ENCODE data around the gene ZNF605. TPM values are rescaled to one million over a fixed set of nuclear protein-coding genes. Genes with fewer than 3 reads are reported as not detected.
A peak's percentile ranks its signal among the peaks of the same experiment; 100 is the strongest.

The ZNF605 gene
- total RNA-seq, 1 experiment from 2014 or later, result 8.6 TPM

- TSS peak; percentile 1 for BruUV-seq (replicated peaks)
- TF ChIP-seq EZH2 (IDR thresholded peaks at IDR 0.05; ENCODE audit: low read length, unreplicated experiment) (no peak), EZH2phosphoT487 (IDR thresholded peaks at IDR 0.05; ENCODE audit: borderline replicate concordance, low read length) (no peak), CTCF (conservative IDR thresholded peaks at IDR 0.05; ENCODE audit: low read depth, low read length) (no peak)
- no peak overlapping the region for H3K9ac ChIP-seq (ENCODE audit: low read length)
- no peak for ATAC-seq
- no peaks in the 10 kb centered on the region for H3K9me2 ChIP-seq (replicated peaks; ENCODE audit: low read length)
- H4K20me1 ChIP-seq (ENCODE audit: low read length), result no peaks in the 10 kb centered on the region
- intact Hi-C loops (cut with micrococcal nuclease), result no loop called here
- H2AFZ ChIP-seq (ENCODE audit: low read length), result no peak overlapping the region
- no peaks in the 10 kb centered on the region for H3K4me1 ChIP-seq (ENCODE audit: insufficient read depth, low read length)
- no peak overlapping the region; the same call in 1 of the 2 replicates for H3K4me3 ChIP-seq (ENCODE audit: low read length)
- POLR2A ChIA-PET (ENCODE audit: unreplicated experiment), result no interaction called here
- no peak overlapping the region for H3K4me2 ChIP-seq (ENCODE audit: low read length)
- H3K9me3 ChIP-seq (ENCODE audit: low read length), result peaks cover 90% of the 10 kb centered on the region
- DNase-seq, result no peak
- H3F3A ChIP-seq (ENCODE audit: low read length, unreplicated experiment), result no peaks in the 10 kb centered on the region
- H3K27ac ChIP-seq (ENCODE audit: low read length), result no peak overlapping the region
- no peaks in the 10 kb centered on the region for H3K27me3 ChIP-seq (ENCODE audit: low read length)
- H3K79me2 ChIP-seq (ENCODE audit: low read length), result no peaks in the 10 kb centered on the region
- CTCF ChIA-PET, result no interaction called here
- peaks cover 83% of the 10 kb centered on the region for H3K36me3 ChIP-seq (ENCODE audit: low read depth, low read length)
These were observed 29.7 kb downstream of the ZNF605 start for GRCh38 chr12:132926415-132926833.

- CTCF ChIA-PET, result no interaction called here
- no peak for DNase-seq
- H3K36me3 ChIP-seq (ENCODE audit: low read depth, low read length), result peaks cover 83% of the 10 kb centered on the region
These were observed 30.3 kb downstream of the ZNF605 start for GRCh38 chr12:132925597-132926414.

More at GRCh38 chr12:132925597-132926414, 30.3 kb downstream of the ZNF605 start:
- Histone ChIP-seq H3K27me3 (ENCODE audit: low read length) (no peaks in the 10 kb centered on the region), H3K4me2 (ENCODE audit: low read length) (no peak overlapping the region), H3K4me3 (ENCODE audit: low read length) (no peak overlapping the region; the same call in 1 of the 2 replicates), H4K20me1 (ENCODE audit: low read length) (no peaks in the 10 kb centered on the region), H3K9ac (ENCODE audit: low read length) (no peak overlapping the region), H3F3A (ENCODE audit: low read length, unreplicated experiment) (no peaks in the 10 kb centered on the region), H3K9me2 (replicated peaks; ENCODE audit: low read length) (no peaks in the 10 kb centered on the region), H3K79me2 (ENCODE audit: low read length) (no peaks in the 10 kb centered on the region), H3K9me3 (ENCODE audit: low read length) (peaks cover 87% of the 10 kb centered on the region), H2AFZ (ENCODE audit: low read length) (no peak overlapping the region), H3K27ac (ENCODE audit: low read length) (no peak overlapping the region), H3K4me1 (ENCODE audit: insufficient read depth, low read length) (no peaks in the 10 kb centered on the region)
- BruUV-seq (replicated peaks), result no TSS peak
- POLR2A ChIA-PET (ENCODE audit: unreplicated experiment), result no interaction called here
- intact Hi-C loops (cut with micrococcal nuclease), result no loop called here
- TF ChIP-seq EZH2phosphoT487 (IDR thresholded peaks at IDR 0.05; ENCODE audit: borderline replicate concordance, low read length), result no peak
- no peak for TF ChIP-seq CTCF (conservative IDR thresholded peaks at IDR 0.05; ENCODE audit: low read depth, low read length)
- TF ChIP-seq EZH2 (IDR thresholded peaks at IDR 0.05; ENCODE audit: low read length, unreplicated experiment), result no peak
- ATAC-seq, result no peak

Measured in PC-3 (cell line).